ENCODE data around the gene GALNTL6.

GALNTL6 gene

DNA sequence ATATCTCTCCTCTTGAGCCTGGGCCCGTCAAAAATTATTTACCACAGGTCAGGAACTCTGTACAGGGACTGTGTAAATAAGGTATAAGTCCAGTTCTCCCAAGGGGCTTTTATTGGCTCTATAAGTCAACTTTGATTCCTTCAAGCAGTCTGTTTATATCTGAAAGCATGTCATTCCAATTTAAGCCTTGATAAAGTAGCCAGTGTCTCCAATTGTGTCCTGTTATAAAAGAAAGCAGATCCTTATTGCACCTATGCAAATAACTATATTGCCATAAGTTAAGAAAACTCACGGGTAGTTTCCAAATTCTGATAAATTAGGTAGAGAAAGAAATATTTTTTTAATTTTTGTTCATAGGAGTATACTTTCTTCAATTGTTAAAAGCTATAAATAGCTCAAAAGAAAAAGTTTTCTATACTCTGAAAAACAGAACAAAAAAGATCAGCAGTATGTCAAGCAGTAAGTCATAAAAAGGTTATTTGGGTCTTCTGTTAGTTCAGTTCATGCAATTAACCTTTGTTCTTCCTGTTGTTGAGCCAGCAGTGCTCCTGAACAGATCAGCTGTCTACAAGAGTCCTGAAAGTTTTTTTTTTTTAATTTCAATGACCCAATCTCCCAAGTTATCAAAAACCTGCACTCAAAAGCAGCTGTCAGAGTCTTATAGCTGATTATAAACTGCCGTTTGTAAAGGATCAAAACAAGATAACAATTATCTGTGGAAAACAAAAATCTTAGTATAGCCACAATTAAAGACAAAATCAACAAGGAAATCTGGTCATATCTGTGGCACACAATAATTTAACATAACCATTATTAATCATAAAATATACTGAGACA is 1177.0 kb downstream of the GALNTL6 start:
- no peak for DNase-seq (ENCODE audit: low read depth)

DNA sequence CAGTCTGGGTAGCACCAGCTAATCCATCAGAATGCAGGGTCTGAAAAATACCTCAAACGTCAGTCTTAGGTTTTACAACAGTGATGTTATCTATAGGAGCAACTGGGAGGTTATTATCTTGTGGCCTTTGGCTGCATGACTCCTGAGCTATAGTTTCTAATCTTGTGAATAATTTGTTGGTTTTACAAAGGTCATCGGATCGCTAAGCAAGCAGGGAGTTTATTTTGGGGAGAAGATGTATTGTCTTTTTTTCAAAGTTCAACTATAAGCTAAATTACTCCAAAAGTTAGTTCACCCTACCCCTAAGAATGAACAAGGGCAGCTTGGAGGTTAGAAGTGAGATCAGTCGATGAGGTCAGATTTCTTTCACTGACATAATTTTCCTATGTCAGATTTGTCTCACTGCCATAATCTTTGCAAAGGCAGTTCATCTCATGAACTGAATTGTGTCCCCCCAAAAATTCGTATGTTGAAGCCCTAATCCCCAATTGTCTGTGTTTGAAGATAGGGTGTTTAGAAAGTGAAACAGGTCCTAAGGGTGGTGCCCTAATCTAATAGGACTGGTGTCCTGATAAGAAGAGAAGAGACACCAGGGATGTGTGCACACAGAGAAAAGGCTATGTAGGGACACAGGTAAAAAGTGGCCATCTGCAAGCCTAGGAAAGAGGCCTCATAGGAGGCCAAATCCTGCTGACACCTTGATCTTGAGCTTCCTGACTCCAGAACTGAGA is 1179.6 kb downstream of the GALNTL6 start:
- DNase-seq (ENCODE audit: low read depth), result no peak

DNA sequence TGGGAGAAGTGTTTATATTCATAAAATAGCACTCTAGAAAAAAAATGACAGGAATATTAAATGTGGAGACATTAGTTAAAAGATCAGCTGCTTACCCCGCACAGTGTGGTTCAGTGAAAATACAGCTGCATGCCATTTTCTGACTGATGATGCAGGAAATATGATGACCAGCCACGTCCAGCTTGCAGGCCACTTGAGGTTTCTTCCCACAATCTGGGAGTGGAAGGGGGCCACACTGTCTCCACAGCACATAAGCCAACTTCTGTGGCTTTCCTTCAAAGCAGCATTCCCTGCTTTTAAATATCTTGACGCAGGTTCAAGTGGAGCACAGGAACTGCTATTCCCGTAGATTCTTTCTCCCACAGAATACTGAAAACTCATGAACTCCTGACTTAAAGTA is 1182.0 kb downstream of the GALNTL6 start:
- no peak for DNase-seq (ENCODE audit: low read depth)

DNA sequence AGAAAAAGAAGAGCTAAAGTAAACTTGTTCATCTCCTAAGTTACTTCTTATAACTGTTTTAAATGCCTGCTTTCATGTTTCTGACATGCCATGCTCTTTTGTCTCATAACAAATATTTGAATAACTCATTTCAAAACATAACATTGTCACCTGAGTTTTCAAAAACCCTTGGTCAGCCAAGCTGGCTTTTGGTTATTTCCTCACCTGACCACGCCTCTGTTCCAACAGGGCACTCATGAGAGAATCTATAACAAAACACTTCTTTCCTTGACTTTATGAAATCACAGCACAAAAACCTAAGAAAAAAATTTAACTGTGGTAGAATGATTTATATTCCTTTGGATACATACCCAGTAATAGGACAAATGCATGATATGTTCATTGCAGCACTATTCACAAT is 1182.5 kb downstream of the GALNTL6 start:
- DNase-seq (ENCODE audit: low read depth), result no peak

DNA sequence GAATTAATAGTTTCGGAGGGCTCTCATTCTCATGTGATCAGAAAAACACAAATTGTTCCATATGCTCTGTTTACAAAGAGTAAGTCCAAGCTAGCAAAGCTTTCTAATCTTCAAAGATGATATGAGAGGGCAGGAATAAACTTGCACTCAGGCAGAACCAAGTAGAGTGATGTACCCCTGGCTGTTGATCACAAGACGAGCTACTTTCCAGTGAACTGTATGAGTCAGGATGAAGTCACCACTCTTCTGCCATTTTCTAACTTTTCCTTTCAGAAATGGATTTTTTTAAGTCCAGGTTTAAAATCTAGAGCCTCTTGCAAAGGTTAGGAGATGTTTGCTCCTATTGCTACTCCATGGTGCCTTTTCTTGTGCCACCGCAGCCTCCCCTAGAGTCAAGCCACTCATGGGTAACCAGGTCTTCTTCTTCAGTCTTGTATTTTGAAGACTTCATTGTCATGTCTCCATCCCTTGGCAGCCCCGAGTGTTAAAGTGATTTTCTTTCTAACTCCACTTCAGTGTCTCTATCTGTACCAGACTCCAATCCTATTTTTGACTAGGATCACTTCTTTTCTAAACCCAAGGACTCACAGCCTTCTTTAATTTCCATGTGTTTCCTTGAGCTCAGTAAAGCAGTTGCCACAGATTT is 1183.5 kb downstream of the GALNTL6 start:
- DNase-seq (ENCODE audit: low read depth), result no peak

DNA sequence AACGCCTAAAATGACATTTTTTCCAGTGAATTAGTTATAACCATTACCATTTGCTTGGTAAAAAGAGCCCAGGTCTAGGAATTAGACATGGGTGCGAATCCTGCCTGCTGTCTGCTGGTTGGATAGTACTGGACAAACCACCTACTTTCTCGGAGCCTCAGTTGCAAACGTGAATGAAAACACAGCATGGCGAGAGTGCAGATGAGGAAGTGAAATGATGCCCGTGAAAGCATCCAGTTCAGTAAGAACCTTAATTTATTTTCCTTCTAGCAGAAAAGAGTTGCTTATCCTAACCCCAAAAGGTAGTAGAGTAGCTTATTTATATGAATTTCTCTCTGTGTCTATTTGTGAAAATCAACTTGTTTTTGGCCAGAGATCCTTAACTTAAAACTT is 1184.0 kb downstream of the GALNTL6 start:
- DNase-seq (ENCODE audit: low read depth), result no peak

DNA sequence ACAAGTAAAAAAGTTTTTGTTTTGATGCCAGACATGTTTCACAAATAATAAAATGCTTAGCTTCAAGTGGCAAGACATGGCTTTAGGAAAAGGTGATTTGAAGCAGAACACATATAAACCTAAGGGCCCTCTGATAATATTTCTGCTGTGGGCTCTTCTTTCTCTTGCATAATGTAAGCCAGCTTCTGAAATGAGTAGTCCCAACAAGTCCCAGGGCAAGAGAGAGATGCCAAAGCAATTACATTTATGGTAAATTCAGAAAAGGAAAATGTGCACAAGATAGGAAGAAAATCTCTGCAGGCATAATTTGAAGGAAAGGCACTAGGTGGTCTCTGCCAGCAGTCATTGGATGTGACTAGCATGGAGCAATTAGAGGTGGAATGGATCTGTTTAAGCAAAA is 1184.7 kb downstream of the GALNTL6 start:
- no peak for DNase-seq (ENCODE audit: low read depth)

DNA sequence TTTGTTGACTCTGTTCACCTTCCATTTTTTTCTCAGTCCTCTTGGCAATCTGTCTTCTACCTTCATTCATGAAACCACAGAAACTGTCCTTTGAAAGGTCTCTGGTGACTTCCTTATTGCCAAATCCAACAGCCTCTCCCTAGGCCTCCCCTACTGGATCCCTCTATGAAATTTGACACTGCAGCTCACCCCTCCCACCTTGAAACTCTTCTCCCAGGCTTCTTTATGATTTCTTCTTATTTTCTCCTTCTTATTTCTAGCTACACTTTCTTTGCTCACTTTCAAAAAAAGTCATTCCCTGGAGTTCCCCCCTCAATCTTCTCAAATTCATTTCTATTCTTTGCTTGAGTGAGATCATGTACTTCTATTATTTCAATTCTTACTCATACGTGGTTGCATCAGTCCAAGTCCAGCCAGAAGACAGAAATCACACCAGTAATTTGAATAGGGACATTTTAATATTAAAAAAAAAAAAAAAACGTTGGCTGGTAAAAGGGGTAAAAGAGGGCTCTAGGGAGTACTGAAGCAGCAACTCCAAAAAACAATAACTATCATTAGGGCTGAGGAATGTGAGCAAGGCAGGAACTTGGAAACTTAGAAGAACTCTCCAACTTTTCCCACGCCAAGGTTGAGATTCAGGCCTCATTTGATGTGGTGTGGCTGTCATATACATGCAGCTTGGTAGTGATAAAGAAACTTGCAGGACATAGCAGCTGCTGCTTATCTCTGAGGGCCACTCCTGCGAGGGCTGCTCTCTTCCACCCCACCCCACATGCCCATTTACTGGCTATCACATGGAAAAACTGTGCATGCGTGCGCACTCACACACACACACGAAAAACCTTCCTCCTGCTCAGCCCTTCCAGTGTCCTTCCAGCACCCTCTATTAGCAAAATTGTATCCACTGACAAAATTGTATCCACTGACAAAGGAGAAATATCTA is 1185.6 kb downstream of the GALNTL6 start:
- no peak for DNase-seq (ENCODE audit: low read depth)

DNA sequence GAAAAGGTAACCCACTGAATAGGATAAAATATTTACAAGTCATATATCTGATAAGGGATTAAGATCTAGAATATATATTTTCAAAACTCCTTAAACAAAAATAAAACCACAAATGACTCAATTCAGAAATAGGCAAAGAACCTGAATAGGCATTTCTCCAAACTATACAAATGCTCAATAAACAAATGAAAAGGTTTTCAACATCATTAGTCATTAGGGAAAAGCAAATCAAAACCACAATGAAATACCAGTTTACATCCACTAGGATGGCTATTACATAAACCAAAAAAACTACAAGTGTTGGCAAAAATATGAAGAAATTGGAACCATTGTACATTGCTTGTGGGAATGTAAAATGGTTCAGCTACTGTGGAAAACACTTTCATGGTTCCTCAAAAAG is 1188.4 kb downstream of the GALNTL6 start:
- DNase-seq (ENCODE audit: low read depth), result no peak

DNA sequence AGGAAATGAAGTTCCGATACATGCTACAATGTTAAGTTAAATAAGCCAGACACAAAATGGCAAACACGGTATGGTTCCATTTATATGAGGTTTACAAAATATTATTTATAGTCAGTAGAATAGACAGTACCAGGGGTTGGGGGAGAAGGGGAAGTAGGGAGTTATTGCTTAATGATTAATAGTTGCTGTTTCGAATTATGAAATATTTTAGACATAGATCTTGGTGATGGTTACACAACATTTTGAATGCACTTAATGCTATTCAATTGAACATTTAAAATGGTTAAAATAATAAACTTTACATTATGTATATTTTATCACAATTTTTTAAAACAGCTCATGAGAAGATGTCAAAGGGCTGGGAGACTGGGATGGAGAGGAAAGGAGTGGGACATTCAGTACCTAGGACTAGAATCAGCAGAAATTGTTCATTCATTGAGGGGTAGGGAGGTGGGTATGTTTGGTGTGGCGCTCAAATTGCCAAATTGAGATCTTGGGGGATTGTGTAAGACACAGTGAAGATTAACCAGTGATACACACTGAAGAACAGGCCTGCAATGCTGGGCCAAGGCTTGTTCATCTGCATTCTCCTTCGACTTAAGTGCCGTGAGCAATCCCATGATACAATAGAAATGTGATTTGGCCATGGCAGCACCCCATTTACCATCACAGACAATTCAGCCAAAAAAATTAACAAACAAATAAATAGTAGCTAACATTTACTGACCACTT is 1189.8 kb downstream of the GALNTL6 start:
- DNase-seq (ENCODE audit: low read depth), result no peak

DNA sequence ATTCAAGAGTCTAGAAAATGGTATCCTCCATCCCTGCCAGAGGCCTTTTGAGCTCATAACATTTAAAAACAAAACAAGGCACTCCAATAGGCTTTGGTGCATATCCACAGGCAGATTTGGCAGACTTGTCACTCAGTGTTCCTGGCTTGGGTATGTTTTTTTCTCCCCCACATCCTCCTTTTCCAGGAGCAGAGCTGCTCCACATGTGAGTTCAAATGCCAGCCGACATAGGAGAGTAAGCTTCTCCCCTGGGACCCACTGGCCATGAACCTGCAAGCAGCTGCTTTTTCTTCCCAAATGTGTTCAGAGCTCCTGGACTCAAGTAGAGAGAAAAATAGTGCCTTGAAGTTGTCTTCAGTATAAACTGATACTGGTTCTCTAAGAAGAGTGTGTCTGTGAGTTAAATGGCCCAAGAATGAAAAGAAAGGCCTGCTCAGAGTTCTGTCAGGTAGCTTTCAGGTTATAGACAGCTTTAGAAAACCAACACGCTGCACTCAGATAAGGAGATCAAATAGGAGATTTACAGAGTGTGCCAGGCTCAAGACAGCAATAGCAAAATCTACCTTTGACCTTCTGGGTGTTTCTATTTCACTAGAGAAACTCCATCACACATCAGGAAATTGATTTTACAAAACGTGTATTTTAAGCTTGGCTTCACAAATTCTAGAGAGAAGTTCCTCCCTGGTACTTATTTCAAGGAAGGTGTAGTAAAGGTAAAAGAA is 1192.9 kb downstream of the GALNTL6 start:
- DNase-seq (ENCODE audit: low read depth), result no peak

DNA sequence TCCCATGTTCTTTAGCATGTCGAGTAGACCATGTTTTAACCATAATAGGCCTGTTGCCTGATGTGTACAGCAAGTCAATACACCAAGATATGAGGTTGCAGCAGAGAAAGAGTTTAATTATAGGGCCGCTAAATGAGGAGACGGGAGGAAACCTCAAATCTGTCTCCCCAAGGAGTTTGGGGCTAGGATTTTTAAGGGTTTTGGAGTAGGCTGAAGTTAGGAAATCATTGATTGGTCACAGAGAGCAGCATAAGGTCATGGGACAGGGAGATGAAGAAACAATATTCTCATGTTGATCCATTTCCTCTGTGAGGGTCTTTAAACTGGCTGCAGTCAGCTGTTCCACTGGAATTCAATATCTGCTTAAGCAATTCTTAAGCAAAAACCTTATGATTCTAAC is 1195.2 kb downstream of the GALNTL6 start:
- DNase-seq (ENCODE audit: low read depth), result no peak

DNA sequence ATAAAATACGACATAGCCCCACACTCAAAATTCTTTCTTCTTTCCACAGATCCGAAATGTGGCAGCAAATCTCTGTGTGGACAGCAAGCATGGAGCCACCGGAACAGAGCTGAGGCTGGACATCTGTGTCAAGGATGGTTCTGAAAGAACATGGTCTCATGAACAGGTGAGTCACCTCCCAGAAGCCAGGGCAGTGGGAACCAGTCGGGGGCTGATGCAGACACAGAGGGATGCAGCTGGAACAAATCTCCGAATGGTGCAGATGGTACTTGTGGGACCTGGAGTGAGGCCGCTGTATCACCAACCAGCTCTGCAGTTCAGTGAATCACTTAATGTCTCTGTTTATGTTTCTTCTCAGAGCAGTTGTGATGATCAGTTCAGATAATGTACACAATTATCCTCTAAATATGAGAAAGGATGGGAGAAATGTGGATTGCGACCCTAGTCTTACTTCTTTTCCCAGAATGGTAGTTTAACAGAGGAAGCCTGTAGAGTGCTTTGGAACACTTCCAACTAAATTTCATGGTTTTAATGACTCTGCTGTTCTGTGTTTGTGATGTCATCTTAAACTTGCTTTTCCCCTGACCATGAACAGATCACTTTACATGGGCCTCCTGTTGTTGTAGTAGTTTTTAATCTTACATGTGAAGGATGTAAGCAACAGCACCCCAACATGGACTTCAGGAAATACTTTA is 1196.1 kb downstream of the GALNTL6 start:
- DNase-seq (ENCODE audit: low read depth), result no peak

DNA sequence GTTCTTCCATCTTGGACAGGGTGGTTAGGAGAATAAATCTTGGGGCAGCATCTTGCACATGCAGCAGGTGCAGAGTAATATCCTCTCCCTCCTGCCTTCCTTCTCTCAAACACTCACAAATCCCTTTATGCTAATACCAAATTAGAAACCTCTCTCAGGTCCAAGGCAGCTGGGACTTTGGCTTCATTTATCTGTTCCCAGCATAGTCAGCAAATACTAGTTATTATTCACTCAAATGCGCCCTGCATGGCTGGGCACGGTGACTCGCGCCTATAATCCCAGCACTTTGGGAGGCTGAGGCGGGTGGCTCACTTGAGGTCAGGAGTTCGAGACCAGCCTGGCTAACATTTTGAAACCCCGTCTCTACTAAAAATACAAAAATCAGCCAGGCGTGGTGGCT is 1199.4 kb downstream of the GALNTL6 start:
- DNase-seq (ENCODE audit: low read depth), result no peak

DNA sequence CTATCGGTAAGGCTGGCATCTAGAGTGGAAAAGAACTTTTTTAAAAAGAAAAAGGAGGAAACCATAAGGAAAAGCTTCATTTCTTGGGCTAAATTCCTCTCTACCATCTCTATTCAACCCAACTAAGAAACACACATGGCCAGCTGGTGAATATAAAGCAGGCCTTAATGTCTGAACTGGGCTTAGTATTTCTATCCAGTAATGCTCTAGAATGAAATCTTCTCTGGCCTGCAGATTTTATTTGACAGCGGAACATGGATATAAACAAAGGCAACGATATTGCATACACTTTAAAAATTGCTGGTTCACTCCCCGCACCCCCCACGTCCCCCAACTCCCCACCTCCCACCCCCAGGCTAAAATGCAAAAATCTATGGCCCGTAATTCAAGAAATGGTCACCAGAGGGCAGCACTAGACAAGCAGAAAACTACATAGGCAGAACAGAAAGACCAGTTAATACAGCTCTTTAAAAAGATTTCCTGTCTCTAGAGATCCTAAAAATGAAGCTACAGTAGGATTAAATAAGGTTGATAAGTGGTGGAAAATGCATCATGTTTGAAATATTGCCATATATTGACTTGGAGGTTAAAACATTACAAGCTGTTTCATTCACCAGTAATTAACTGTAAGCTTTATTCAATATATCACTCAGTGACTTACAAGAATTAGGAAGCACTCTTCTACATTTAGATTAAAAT is 1200.2 kb downstream of the GALNTL6 start:
- DNase-seq (ENCODE audit: low read depth), result no peak

DNA sequence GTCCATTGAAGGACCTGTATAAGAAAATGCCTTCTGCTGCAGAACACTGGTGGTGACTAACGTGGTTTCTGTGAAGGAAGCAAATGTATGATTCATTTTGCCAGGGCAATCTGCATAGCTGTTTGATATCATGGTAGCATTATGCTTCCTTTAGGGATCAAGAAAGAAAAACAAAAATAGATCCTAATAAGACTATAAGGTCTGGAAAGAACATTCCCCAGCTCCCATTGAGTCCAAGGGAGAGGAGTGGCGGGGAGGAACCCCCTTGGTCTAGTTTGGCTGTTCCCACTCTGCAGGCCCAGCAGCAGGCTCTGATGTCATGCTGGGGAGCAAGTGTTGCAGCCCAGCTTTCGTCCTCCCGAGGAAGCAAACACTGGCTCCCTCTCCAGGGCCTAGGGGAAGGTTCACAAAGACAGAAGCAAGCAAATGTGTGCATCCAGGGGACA is 1200.9 kb downstream of the GALNTL6 start:
- DNase-seq (ENCODE audit: low read depth), result no peak

DNA sequence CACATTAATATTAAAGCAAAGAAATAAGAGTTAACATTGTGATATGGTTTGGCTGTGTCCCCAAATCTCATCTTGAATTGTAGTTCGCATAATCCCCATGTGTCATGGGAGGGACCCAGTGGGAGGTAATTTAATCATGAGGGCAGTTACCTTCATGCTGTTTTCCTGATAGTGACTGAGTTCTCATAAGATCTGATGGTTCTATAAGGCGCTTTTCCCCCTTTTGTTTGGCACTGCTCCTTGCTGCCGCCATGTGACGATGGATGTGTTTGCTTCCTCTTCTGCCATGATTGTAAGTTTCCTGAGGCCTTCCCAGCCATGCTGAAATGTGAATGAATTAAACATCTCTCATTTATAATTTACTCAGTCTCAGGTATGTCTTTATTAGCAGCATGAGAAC is 1201.6 kb downstream of the GALNTL6 start:
- DNase-seq (ENCODE audit: low read depth), result no peak

DNA sequence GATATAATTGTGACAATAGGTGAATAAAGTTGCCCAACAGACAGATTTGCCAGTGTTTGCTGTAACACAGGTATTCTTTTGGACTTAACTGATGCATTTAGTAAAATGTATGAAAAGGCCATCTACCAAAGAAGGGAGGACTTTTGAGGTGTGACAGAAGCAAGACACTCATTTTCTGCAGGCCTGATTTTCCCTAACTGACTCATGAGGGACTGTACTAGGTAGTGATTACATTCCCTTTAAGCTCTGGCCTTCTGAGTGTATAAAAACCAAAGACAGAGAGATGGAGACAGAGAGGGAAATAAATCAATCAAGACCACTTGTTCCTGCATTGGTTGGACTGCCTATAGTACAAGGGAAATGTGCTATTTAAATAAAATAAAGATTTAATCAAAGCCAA is 1204.6 kb downstream of the GALNTL6 start:
- DNase-seq (ENCODE audit: low read depth), result no peak

DNA sequence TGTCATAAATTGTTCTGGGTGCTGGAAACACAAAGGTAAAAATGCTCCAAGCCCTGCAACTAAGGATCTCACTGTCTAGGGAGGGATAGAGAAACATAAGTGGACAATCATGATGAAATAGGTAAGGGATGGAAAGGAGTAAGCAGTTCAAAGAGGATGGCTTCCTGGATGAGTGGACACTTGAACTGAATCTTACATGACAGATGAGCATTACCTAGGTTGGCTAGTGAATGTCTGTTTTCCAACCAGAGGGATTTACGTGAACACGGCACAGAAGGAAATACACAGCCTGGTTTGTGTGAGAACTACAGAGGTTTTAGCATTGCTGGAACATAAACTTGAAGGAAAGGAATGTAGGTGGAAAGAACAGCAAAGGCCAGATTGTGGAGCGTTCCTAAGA is 1205.2 kb downstream of the GALNTL6 start:
- no peak for DNase-seq (ENCODE audit: low read depth)
